Mesenteric fat pad (tissue), 1 donor: ENCODE measurements around the gene ETS2. TPM values are rescaled to one million over a fixed set of nuclear protein-coding genes. Genes with fewer than 3 reads are reported as not detected.

Experiments used
- DNase-seq: peaks from one replicate; pipeline ENCODE4 v3.0.0-alpha.2; 2020; ENCODE audit warnings: low spot score
- total RNA-seq: library from RNA; stranded (reverse); fragmentation: NEBNext Ultra II Directional; extraction: Animal tissue kit (Norgen Biotek cat#: 25700); gene quantifications from one replicate; pipeline ENCODE4 v1.2.1, GENCODE V29; 2021
- donor health status: DM: yes; HTN: yes; CAD: no.

Gene ETS2
- total RNA-seq, 1 donor from 2014 or later, result 110 TPM

DNA sequence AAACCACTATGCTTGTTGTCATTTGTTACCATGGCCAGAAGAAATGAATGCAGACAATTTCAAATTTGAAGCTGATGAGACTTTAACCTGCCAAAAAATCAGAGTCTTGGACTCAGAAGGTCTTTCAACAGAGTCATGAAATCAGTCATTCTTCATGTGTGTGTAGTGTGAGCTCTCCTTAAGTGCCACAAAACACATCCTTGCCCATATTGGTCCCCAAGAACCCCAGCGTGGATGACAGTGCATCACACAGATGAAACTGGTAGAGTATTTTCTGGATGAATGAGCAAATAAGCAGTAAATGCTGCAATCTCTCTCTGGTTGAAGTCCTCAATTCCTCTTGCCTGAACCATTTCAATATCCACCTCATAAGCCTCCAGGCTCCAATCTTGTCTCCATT is 28.7 kb upstream of the ETS2 start:
- DNase-seq, result no peak

DNA sequence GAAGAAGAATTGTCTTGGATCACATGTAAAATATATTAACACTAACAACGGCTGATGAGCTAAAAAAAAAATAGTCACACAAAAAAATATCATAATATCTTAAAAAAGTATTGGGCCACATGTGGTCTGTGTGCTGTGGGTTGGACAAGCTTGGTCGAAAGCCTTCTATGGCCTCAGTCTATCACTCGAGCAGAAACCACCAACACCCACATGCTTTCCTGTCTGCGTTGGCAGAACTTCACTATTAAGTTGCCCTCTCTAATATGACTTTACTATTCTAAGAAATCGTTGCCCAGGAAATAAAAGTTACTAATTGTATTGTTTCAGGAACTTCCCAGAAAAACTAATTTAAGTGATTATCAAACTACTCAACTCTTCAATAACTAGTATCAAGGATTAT is 28.2 kb upstream of the ETS2 start:
- no peak for DNase-seq

DNA sequence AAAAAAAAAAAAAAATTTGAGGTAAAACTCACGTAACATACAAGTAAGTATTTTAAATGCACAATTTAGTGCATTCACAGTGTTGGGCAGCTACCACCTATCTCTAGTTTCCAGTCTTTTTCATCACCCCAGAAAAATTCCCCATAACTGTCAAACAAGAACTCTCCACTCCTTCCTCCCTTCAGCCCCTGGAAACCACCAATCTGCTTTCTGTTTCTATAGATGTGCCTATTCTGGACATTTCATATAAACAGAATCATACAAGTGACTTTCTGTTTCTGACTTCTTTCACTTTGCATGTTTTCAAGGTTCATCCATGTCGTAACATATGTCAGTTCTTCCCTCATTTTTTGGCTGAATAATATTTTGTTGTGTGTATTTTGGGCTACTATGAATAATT is 24.9 kb upstream of the ETS2 start:
- DNase-seq, result no peak

- DNase-seq, result no peak
These were observed 21.1 kb upstream of the ETS2 start for GRCh38 chr21:38784458-38785266.

GRCh38 chr21:38785483-38785882 is 20.2 kb upstream of the ETS2 start:
- DNase-seq, result no peak

DNA sequence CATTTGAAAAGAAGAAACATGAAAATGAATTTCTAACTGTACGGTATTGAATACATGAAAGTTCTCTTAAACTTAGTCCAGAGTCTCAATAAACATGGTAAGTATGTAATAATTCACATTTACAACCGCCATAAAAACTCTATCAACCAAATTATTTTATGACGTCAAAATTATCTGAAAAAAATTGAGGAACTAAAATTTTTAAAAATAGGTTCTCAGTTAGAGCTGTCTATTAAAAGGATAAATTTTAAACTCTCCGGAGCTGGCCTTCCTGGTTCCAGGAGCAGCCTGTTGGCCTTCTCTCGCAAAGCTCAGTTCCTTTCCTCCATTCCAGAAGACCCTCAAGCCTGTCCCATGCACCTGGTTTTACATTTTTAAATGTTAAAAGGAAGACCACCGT is 18.7 kb upstream of the ETS2 start:
- no peak for DNase-seq

GRCh38 chr21:38787461-38788274 is 18.1 kb upstream of the ETS2 start:
- DNase-seq, result no peak

DNA sequence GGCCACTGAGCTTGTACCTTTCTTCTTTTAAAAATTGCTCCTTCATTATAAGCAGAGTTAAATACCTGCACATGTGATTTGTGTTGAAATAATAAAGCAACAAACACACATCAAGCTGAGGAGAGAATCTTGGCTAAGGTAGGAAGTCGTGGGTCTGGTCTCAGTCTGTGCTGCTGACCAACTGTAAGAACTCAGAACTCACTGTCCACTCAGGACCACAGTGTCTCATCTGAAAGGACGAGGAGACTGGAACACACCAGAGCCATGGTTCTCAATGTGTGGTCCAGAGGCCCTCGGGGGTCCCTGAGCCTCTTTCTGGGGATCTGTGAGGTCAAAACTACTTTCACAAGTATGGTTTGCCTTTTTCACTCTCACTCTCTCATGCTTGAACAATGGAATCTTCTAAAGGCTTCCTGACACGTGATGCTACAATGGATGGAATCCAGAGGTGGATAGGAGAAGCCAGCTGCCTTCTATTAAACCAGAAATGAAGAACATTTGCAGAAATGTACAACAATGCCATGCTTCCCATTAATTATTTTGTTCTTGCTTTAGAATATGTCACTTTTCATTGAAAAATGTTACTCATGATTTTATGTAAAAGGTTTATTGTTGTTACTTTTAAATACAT is 17.3 kb upstream of the ETS2 start:
- no peak for DNase-seq

GRCh38 chr21:38789275-38789674 is 16.5 kb upstream of the ETS2 start:
- DNase-seq, result no peak

- DNase-seq, result no peak
These were observed 15.7 kb upstream of the ETS2 start for GRCh38 chr21:38790059-38790458.

GRCh38 chr21:38790961-38791360 is 14.8 kb upstream of the ETS2 start:
- DNase-seq, result no peak

DNA sequence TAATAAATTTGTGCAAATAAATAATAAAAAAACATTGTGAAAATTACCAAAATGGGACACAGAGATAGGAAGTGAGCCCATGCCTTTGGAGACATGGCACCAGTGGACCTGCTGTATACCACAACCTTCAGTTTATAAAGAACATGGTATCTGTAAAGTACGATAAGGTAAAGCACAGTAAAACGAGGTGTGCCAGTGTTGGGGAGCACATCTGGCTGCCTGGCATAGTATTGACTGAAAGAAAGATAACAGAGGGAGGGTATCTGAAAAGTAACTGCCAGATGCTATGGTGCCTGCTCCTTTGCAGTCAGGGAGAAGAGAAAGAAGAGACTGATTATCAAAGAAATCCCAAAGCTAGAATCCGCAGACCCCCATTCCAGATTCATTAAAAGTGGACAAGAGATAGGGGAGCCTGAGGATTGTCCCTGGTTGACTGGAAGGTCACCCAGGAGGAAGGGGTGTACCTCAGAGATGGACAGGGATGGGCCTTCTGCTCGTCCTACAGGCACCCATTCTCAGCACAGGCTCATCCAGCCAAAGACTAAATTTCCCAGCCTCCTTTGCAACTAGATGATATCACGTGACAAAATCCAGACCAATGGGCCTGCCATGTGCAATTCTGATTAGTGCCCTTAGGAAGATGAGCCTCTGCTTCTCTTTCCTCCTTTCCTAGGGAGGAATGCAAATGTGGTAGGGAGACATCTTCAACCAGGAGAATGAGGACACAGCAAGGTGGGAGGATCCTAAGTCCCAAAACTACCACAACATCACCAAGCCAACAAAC is 12.9 kb upstream of the ETS2 start:
- no peak for DNase-seq

DNA sequence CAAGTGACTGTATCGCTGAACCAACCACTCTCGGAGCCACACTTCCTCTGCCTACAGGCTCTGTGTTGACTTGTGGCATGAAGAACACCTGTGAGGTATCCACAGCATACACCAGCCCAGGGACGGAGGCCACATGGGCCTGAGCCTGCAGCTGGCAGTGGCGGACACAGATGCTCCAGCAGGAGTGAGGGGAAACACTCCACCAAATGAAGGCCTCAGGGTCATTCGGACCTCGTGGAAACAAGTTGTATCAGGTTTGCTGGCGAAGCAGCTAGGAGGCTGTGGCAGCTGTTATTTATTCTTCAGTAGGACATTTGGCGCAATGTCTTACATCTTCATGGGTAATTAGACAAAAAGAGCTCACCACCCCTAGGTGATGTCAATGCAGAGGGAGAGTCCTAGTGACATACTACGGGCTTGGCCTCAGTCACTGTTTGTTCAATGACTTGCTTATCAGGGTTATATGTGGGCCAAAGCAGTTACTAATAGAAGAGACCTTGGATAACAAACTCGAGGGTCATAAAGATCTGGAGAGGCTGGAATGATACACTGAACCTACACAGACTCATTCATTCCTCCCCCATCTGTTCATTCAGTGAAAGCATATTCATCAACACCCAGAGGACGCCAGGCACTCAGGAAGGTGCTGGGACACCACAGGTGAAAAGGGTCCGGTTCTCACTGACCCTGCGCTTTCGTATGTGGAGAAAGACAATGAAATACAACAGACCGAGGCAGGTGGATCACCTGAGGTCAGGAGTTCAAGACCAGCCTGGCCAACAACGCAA is 11.6 kb upstream of the ETS2 start:
- DNase-seq, result no peak

- DNase-seq, result no peak
These were observed 10.8 kb upstream of the ETS2 start for GRCh38 chr21:38794978-38795377.

DNA sequence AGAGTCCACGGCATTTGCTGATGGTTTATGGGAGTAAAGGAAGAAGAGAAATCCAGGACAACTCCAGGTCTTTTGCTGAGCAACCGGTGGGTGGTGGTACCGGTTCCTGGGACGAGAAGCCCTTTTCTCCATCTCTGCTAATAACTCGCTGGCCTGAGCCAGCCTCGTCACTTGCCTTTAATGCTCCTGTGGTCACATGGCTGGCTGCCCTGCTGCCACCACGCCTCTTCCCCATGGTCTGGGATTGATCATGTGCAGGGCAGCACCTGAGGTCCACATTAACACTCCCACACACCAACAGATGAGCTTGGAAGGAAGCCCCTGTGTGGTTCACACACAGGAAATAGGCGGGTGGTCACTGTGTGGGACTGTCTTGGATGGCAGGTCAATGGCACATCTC is 10.3 kb upstream of the ETS2 start:
- DNase-seq, result no peak

GRCh38 chr21:38796424-38796823 is 9.3 kb upstream of the ETS2 start:
- no peak for DNase-seq

- no peak for DNase-seq
These were observed 8.3 kb upstream of the ETS2 start for GRCh38 chr21:38797470-38797869.

- DNase-seq, result no peak
These were observed 7.6 kb upstream of the ETS2 start for GRCh38 chr21:38798081-38798480.

GRCh38 chr21:38798481-38798882 is 7.2 kb upstream of the ETS2 start:
- DNase-seq, result no peak

DNA sequence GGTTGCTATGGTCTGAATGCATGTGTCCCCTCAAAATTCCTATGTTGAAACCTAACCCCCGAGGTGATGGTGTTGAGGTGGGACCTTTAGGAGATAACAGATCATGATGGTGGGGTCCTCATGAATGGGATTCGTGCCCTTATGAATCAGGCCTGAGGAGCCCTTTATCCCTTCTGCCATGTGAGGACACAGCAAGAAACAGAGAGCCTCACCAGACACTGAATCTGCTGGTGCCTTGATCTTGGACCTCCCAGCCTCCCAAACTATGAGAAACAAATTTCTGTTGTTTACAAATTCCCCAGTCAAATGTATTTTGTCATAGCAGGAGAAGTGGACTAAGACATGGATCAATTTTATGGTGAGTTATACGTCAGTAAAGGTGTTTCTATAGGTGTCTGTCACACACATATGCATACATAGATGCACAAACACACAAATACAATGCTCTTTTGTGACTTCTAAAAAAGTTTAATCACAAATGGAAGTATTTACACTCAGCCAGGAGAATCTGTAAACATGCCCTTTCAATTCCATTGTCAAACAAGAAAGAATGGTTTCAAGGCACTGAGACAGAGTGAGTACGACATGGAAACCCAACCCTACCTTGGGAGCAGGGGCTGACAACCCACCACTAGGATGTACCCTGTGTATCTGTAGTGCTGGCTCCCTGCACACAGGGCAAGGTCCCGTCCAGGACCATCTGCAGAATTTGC is 5.5 kb upstream of the ETS2 start:
- DNase-seq, result no peak
